ENCODE data around the gene CDKAL1.
A peak's percentile ranks its signal among the peaks of the same experiment; 100 is the strongest.

CDKAL1 gene

DNA sequence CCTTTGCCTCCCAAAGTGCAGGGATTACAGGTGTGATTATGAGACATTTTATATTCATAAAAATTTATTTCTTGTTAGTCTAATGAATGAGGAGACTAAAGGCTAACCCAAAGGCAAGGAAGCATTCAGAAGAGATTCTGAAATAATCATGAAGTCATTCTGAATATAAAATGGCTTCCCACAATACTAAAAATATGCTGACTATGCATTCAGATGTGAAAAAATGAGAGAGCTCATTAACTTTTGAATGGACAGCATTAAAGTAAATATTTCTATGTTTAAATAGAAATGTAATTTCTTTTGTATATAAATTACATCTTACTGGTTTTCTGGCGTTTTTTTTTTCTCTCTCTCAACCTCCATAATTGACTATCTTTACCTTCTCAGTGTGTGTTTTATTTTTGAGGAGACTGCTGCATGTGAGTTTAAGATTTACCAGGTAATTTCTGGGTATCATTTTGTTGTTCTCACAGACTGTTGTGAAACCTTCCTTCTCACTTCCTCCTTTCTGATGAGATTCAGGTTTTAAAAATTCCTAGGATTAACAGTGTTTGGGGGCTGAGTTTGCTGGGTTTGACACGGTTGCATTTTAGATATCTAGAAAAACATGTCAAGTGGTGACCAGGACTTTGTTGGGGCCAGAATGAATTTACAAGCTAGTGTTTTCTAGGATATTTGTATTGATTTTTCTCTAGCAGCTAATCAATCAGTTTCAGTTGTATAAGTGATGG, 316.6 kb downstream of the CDKAL1 start:
- DNase-seq, result no peak

- no peak for DNase-seq
Measured at GRCh38 chr6:20851795-20852194, 317.5 kb downstream of the CDKAL1 start.

DNA sequence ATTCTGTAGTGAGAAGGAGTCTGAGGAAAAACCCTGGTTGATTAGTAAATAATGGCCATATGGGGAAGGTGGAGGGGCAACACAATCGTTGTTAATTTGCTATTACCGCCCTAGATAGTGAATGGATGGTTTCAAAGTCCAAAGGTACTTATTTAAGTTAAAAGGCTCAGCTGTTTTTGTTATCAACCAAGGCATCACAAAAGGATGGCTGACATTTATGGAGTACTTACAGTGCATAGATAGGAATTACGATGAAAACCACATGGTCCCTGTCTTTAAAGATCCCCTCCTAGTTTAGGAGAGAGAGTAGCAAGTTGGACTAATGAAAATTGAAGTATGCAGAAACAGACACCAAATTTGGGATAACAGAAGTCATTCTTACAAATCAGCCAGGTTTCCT, 319.6 kb downstream of the CDKAL1 start:
- DNase-seq, result no peak

DNA sequence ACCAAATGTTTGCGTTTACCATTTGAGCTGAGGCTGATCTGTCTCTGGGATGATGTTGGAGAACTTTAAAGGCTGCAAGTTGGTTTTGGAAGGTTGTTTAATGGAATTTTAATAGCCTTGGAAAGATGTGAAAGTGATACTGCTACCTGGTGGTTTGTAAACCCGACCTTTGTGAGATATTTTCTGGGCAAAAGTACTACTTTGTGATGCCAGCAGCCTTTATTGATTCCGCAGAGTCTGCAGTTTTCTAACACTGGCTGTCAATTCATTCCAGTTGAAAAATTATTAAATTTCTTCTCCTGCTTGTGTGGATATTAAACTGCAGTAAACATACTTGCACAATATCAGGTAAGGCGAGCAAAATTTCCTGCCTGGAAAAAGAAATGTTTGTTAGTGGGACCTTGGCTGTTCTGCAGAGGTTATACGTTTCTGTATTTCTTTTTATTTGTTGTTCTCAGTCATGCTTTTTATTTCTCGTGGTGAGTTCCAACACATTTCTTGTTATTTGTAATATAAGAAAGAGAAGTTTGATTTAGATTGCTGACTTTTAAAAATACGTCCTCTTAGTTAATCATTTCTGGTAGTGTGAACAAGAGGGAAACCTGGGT, 322.5 kb downstream of the CDKAL1 start:
- DNase-seq, result no peak

DNA sequence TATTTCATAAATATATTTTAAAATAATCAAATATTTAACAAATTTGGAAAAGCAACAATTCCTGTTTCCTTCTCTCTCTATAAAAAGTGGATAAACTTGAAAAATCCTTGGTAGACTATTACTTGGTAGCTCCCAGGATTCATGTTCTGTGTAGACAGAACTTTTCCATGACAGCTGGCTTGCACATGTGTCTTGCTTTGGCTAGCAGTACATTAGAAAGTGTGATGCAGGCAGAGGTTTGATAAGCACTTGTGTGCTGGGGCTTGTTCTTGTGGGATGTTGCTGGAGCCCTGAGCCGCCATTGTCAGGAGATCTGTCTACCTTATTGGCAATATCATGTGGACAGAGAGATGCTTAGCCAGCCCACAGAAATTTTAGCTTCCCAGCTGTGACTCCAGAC, 327.2 kb downstream of the CDKAL1 start:
- no peak for DNase-seq

DNA sequence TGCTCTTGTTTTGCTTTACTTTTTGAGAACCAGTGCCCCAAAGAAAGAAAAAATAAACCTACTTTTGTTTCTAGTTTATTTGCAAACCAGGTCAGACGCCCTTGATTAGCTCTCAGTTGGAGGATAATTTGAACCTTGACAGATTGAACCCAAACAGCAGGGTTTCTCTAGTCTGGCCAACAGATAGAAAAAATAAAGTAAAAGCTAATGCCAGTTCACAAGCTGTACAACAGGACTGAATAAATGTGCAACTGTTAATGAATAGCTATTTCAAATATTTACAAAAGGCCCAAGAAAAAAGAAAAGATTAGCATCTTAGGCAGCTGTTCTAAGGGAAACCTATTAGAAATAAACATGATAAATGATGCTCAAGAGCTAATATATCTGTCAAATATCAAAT, 331.8 kb downstream of the CDKAL1 start:
- no peak for DNase-seq

DNA sequence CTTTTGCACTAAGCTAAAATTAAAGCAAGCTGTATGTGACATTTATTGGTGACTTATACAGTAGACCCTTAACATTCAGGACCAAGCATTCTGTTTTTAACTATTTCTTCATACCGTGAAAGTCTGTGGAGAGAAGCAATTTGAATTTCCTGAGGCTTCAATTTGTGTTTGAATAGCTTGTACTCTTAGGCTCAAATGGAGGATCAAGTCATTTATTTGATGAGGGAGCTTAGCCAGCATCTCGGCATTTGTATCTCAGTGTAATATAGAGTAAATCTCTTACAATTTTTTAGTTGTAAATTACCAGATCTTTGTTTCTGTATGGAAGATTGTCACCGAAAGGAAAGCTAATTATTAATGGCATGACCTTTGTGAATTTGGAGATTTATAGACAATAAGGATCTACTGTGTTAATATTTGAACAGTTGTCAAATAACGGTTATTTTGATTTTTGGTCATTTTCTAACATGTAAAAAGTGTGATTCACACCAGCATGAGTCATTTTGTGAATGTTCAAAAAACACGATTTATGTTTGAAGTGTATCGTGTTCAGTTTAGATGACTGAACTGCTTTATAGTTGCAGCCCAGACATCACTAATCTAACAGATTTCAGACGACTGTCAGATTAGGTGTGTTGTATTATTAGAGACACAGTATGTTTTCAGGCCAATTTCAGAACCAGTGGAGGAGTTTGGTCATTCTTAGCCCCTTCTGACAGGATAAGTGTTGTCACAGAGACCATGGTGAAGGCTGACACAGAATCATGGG, 332.9 kb downstream of the CDKAL1 start:
- DNase-seq, result peak; percentile 22

DNA sequence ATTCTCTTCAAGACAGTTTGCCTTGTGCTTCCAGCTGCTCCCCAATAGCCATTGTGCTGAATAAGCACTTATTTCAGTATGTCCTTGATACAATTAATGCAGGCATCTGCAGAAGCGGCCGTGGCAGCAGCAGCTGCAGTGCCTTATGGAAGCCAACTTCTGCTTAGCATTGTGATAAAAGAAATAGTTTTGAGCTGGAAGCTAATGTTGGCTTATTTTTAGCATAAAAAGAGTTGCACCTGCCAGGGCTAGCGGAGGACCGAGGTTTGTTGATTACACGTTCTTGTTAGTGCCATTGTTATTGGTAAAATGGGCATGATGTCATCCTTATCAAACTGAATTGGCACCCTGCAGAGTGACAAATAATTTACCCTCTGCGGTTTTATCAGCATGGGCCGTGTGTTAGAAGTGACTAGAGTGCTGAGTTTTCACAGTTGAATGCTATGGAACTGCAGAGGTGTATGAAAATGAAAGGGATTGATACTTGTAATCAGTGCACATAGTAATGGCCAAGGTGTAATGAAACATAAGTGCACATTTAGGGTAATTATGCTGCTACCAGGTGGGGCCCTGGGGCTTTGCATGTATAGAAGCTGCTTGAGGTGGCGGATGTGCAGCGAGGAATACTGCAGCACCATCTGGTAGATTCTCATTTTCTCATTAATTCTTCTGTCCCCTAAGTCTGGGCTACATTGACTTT, 334.3 kb downstream of the CDKAL1 start:
- DNase-seq, result no peak

GRCh38 chr6:20870021-20870420, 335.8 kb downstream of the CDKAL1 start:
- no peak for DNase-seq

DNA sequence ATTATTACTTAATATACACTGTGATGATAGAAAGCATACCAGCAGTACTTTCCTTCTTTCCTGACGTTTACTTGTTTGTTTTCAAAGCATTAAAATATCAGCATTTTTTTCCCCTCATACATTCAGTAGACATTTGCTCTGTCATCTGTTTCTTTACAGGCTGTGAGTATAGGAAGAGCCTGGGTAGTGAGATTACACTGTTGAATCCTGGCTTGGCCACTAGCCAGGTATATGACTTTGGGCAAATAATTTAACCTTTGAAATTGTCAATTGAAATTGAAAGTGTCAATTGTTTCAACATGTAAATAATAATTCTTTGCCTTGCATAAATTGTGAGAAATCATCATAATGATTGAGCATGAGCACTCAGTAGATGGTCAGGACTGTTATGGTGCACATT, 336.2 kb downstream of the CDKAL1 start:
- no peak for DNase-seq

- no peak for DNase-seq
Measured at GRCh38 chr6:20873425-20874190, 339.4 kb downstream of the CDKAL1 start.

DNA sequence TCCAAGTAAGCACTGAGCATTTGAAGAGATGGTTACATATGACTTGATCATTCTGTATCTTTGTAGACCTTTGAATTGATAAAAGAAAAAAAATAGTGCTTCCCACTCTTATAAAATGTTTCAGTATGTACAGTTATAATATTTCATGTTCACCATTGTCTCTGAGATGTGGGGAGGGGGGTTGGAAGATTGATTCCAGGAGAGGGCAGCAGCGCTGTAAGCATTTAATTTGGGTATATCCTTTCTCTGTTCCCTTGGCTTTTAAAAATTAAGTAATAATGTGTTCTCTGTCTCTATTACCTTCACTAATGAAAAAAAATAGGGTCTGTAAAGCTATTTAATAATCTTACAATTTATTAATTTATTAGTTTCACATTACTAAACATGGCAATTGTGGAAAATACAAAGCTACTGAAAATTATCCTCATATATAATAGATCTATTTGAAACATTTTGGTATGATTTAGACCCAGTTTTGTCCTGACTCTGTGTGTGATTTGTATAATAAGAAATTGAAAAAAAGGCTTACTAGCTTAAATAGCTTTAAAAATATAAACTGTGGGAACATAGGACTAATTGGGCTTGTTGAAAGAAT, 341.2 kb downstream of the CDKAL1 start:
- peak; percentile 35 for DNase-seq

- DNase-seq, result peak; percentile 84
Measured at GRCh38 chr6:20876036-20876435, 341.8 kb downstream of the CDKAL1 start.

GRCh38 chr6:20876561-20876960, 342.3 kb downstream of the CDKAL1 start:
- no peak for DNase-seq

DNA sequence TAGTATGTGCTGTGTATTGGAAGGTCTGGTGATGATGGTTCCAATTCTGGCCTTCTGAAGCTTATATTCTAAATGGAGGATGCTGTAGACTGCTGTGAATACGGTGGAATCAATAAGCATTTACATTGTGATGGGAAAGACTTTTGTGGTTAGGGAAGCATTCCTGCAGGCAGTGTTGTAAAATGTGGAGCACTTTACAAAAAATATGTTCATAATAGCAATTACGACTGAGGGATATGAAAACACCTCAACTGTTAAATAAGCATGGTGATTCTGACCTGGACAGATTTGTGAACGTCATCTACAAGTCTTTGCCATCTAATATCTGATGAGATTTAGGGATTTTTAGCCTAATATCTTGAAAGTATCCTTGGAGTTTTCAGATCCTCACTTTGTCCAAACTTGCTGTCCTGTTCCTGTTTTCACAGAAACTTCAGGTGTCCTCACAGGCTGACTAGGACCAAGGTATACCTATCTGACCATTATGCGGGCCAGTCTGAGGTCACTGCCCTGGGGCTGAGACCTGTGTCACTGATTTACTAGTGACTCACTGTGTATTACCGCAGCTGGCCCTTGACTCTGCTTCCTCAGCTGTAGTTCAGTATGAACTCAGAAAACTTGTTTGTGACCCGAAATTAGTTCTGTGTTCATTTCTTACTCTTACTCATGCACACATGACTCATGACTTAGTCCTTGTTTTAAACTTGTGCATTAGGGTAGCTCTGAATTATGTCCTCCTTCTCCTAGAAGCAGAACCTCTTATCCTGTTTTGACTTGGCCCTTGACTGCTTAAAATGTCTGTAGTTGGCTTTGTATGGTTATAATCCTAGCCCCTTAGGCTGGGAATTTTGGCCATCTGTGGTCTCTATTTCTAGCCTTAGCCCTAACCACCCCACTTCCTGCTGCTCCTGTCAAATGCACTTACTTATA, 343.0 kb downstream of the CDKAL1 start:
- peak; percentile 91 for DNase-seq

GRCh38 chr6:20879121-20879520, 344.9 kb downstream of the CDKAL1 start:
- no peak for DNase-seq

DNA sequence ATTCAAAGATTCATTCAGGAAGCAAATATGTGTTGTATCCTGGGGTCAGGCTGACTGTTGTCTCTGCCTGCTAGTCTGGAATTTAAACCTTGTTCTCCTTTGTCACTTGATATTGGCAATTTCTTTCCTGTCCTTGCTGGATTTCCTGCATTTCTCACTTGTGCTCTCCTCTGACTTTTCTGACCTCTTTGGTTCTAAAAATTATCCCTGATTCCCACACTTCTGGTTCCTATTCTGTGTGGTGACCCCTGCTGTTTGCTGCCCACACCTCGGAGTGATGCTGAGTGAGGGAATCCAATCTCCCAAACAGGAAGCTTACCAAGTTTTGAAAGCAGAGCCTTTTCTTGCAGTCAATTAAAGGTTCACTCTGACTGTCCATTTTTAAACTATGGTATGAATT, 345.3 kb downstream of the CDKAL1 start:
- peak; percentile 5 for DNase-seq

DNA sequence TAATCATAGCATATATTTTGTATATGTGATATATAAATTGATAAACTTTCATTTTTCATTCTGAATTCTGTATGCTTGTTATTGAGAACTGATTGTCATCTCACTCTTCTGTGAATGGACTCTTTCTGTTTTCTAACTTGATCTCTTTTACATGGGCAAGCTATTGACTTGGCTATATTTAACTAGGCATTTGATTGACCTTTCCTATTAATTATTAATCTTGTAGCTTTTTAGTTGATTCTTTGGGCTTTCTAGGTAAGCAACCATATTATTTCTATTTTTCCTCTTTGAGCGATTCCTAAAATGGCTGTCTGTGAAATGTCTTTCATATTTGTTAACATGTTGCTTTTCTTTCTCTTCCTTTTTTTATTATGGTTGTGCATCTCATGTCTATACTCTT, 347.1 kb downstream of the CDKAL1 start:
- DNase-seq, result no peak

DNA sequence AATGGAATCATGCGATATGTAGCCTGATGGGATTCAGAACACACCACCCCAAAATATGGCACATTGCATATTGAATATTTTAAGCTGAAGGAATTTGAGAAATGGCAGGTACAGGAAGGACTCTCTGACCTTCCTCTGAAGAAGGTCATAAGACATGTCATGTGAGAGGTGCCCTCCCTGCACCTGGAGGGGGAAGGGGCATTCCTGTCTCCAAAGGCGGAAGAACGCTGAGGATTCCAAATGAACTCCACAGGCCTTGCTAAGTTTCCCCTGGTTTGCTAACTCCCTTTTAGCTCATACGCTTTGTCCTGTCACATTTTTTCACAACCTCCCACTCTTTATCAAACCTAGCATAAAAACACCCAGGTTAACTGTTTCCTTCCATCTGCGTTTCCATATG, 347.8 kb downstream of the CDKAL1 start:
- no peak for DNase-seq

DNA sequence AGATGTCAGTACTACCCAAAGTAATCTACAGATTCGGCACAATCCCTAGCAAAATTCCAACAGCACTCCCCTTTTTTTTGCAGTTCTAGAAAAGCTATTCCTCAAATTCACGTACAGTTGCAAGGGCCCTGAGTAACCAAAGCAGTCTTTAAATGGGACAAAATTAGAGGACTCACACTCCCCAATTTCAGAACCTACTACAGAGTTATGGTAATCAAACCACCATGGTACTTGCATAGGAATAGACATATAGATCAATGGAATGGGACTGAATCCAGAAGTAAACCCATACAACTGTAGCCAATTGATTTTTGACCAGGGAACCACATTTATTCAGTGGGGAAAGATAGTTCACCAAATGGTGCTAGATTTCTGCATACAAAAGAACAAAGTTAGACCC, 350.8 kb downstream of the CDKAL1 start:
- no peak for DNase-seq

DNA sequence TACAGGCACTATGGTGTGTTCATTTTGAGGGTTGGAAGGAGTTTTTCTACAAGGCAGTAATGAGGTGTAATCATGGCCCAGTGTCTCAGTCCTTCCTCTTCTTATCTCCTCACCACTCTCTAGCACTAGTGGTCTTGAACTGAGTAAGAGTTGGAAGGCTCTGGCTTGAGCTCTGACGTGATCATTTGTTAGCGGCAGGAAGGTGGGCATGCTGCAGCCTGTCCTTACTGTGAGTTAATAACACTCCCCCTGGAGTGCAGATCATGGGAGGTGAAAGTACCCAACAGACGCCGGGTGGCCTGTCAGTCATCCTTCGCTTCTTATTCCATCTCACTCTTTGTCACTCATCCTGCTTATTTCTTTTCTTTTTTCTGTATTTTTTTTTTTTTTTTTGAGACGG, 356.9 kb downstream of the CDKAL1 start:
- DNase-seq, result no peak

Data from fibroblast of skin of right biceps (primary cell).